Measurements from ENCODE around the gene SEPTIN8.

DNA sequence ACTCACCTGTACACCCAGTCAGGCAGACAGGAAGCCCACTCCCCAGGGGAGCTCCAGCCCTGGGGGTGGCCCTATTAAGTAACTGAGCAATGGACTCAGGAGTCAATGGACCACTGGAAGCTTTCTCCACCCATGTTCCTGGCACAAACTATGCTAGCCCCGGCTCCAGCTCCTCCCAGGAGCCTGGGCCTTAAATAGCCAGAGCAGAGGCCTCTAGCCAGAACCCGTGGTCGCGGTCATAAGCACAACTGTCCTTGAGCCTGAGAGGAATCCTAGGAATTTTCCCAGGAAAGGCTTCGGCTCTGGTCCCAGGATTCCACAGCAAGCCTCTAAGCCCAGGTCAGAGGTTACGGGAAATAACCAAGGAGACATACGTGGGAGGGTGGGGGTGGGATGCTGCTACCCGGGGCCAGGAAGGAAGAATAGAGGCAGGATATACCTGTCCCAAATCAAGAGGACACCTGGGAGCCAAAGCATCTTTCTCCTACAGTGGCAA lies 5.5 kb downstream of the SEPTIN8 start:
- TF ChIP-seq CTCF (IDR thresholded peaks at IDR 0.05), result no peak
- TF ChIP-seq POLR2A (IDR thresholded peaks at IDR 0.05), result no peak
